Measurements from ENCODE around the gene CTNNA3. TPM values are rescaled to one million over a fixed set of nuclear protein-coding genes. Genes with fewer than 3 reads are reported as not detected.

CTNNA3 gene
- total RNA-seq, 1 experiment from 2014 or later = 0.20 TPM

GRCh38 chr10:65894961-65895360, 1801.0 kb downstream of the CTNNA3 start:
- intact Hi-C loops (cut with micrococcal nuclease; ENCODE audit: unreplicated experiment) = no loop called here
- no peaks in the 10 kb centered on the region for H3K9me3 Mint-ChIP-seq (ENCODE audit: unreplicated experiment)
- H3K4me1 Mint-ChIP-seq (ENCODE audit: low read depth, unreplicated experiment) = peaks cover 6% of the 10 kb centered on the region
- no peak for TF ChIP-seq CTCF (IDR thresholded peaks at IDR 0.05; ENCODE audit: insufficient read depth in 1 of 2, low read depth in 1 of 2, low read length in 1 of 2, severe bottlenecking in 1 of 2, unreplicated experiment in 1 of 2)
- BruUV-seq (replicated peaks) = no TSS peak
- Histone ChIP-seq H3K9me3 (no peaks in the 10 kb centered on the region), H3K36me3 (ENCODE audit: control insufficient read depth, insufficient read depth, low read length) (no peaks in the 10 kb centered on the region), H3K27me3 (replicated peaks; ENCODE audit: control insufficient read depth, insufficient read depth, low read length) (no peaks in the 10 kb centered on the region), H3K4me3 (ENCODE audit: low read depth, low read length) (no peak overlapping the region), H3K4me1 (peaks cover 4% of the 10 kb centered on the region; the same call in 1 of the 2 replicates)
- no peak for DNase-seq
- H3K4me3 Mint-ChIP-seq (ENCODE audit: unreplicated experiment) = no peak overlapping the region
- H3K27me3 Mint-ChIP-seq (ENCODE audit: insufficient read depth, unreplicated experiment) = no peaks in the 10 kb centered on the region
- POLR2A ChIA-PET = no interaction called here
- no peaks in the 10 kb centered on the region for H3K36me3 Mint-ChIP-seq (ENCODE audit: insufficient read depth, unreplicated experiment)
- H3K27ac Mint-ChIP-seq (ENCODE audit: unreplicated experiment) = no peak overlapping the region
- CTCF ChIA-PET = no interaction called here

- no peak for DNase-seq
- Mint-ChIP-seq H3K27ac (ENCODE audit: unreplicated experiment) (no peak overlapping the region), H3K36me3 (ENCODE audit: insufficient read depth, unreplicated experiment) (no peaks in the 10 kb centered on the region), H3K4me3 (ENCODE audit: unreplicated experiment) (no peak overlapping the region), H3K4me1 (ENCODE audit: low read depth, unreplicated experiment) (peaks cover 6% of the 10 kb centered on the region), H3K27me3 (ENCODE audit: insufficient read depth, unreplicated experiment) (no peaks in the 10 kb centered on the region), H3K9me3 (ENCODE audit: unreplicated experiment) (no peaks in the 10 kb centered on the region)
- Histone ChIP-seq H3K36me3 (ENCODE audit: control insufficient read depth, insufficient read depth, low read length) (no peaks in the 10 kb centered on the region), H3K4me1 (peaks cover 4% of the 10 kb centered on the region; the same call in 1 of the 2 replicates), H3K27me3 (replicated peaks; ENCODE audit: control insufficient read depth, insufficient read depth, low read length) (no peaks in the 10 kb centered on the region), H3K4me3 (ENCODE audit: low read depth, low read length) (no peak overlapping the region), H3K9me3 (no peaks in the 10 kb centered on the region)
- TF ChIP-seq CTCF (IDR thresholded peaks at IDR 0.05; ENCODE audit: insufficient read depth in 1 of 2, low read depth in 1 of 2, low read length in 1 of 2, severe bottlenecking in 1 of 2, unreplicated experiment in 1 of 2) = no peak
- intact Hi-C loops (cut with micrococcal nuclease; ENCODE audit: unreplicated experiment) = no loop called here
- POLR2A ChIA-PET = no interaction called here
- CTCF ChIA-PET = no interaction called here
- no TSS peak for BruUV-seq (replicated peaks)
These were observed 1801.6 kb downstream of the CTNNA3 start for GRCh38 chr10:65894379-65894778.

GRCh38 chr10:65893676-65894075, 1802.3 kb downstream of the CTNNA3 start:
- intact Hi-C loops (cut with micrococcal nuclease; ENCODE audit: unreplicated experiment) = no loop called here
- no peak for TF ChIP-seq CTCF (IDR thresholded peaks at IDR 0.05; ENCODE audit: insufficient read depth in 1 of 2, low read depth in 1 of 2, low read length in 1 of 2, severe bottlenecking in 1 of 2, unreplicated experiment in 1 of 2)
- no TSS peak for BruUV-seq (replicated peaks)
- ChIA-PET POLR2A (no interaction called here), CTCF (no interaction called here)
- peaks cover 4% of the 10 kb centered on the region; the same call in 1 of the 2 replicates for H3K4me1 ChIP-seq
- H3K27me3 ChIP-seq (replicated peaks; ENCODE audit: control insufficient read depth, insufficient read depth, low read length) = no peaks in the 10 kb centered on the region
- peaks cover 6% of the 10 kb centered on the region for H3K4me1 Mint-ChIP-seq (ENCODE audit: low read depth, unreplicated experiment)
- H3K27me3 Mint-ChIP-seq (ENCODE audit: insufficient read depth, unreplicated experiment) = no peaks in the 10 kb centered on the region
- H3K36me3 Mint-ChIP-seq (ENCODE audit: insufficient read depth, unreplicated experiment) = no peaks in the 10 kb centered on the region
- no peaks in the 10 kb centered on the region for H3K9me3 ChIP-seq
- no peaks in the 10 kb centered on the region for H3K9me3 Mint-ChIP-seq (ENCODE audit: unreplicated experiment)
- H3K4me3 Mint-ChIP-seq (ENCODE audit: unreplicated experiment) = no peak overlapping the region
- H3K36me3 ChIP-seq (ENCODE audit: control insufficient read depth, insufficient read depth, low read length) = no peaks in the 10 kb centered on the region
- no peak overlapping the region for H3K27ac Mint-ChIP-seq (ENCODE audit: unreplicated experiment)
- H3K4me3 ChIP-seq (ENCODE audit: low read depth, low read length) = no peak overlapping the region
- no peak for DNase-seq

Data from Caco-2 (cell line).